22Rv1 (cell line): ENCODE measurements around the gene UBE2F.
"Not testable (repeated sequence)": the region's sequence is repeated elsewhere in the genome, so short reads cannot be mapped to it uniquely, and the experiment has no call there.

Source experiments
- H3K27ac ChIP-seq: fragments of 450-650 bp; 2 replicates; pipeline ENCODE4 v1.5.1; 2017
- CTCF ChIP-seq: fragments of 450-650 bp; IDR thresholded peaks from 2 replicates; pipeline ENCODE4 v1.5.1; 2017; ENCODE audit warnings: mild to moderate bottlenecking
- ZFX ChIP-seq: fragments of 450-650 bp; IDR thresholded peaks from 2 replicates; pipeline ENCODE4 v1.6.1; 2017; ENCODE audit warnings: antibody characterized with exemption, borderline replicate concordance

UBE2F gene

GRCh38 chr2:237972211-237972610 lies 5.4 kb downstream of the UBE2F start:
- no peak for TF ChIP-seq ZFX
- TF ChIP-seq CTCF = no peak
- no peak overlapping the region for H3K27ac ChIP-seq

- H3K27ac ChIP-seq = no peak overlapping the region
- no peak for TF ChIP-seq ZFX
- TF ChIP-seq CTCF = no peak
Observed at GRCh38 chr2:237972936-237973335, 6.1 kb downstream of the UBE2F start.

GRCh38 chr2:237977380-237977779 lies 10.6 kb downstream of the UBE2F start:
- H3K27ac ChIP-seq = no peak overlapping the region
- TF ChIP-seq ZFX (no peak), CTCF (no peak)

DNA sequence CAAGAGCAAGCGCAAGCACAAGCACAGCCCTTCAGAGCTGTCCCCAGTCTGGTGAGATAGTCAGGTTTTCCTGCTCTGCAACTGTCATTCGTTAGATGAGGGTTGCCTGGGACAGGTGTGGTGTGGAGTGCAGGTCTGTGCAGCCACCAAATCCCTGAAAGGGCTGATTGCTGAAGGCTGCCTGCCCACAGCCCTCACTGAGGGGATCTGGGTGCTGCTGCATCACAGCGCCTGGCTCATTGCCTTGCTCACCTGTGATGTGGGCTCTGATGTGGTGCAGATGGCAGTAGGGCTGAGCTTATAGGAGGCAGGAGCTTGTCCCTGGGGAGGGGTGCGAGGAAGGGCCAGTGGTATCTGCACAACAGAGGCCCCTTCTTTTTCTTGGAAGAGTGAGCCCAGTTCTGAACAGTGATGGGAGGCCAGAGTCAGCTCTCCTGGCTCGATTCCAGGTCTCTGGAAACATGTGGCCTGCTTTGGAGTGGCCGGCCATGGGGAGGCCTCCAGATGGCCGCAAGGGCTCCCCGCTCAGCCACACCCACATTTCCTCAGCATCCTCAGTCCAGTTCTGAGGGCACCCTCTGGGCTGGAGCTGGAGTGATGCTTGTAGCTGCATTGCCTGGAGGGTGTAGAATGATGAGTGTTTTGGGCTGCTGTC lies 11.4 kb downstream of the UBE2F start:
- no peak overlapping the region for H3K27ac ChIP-seq
- TF ChIP-seq CTCF (no peak), ZFX (no peak)

DNA sequence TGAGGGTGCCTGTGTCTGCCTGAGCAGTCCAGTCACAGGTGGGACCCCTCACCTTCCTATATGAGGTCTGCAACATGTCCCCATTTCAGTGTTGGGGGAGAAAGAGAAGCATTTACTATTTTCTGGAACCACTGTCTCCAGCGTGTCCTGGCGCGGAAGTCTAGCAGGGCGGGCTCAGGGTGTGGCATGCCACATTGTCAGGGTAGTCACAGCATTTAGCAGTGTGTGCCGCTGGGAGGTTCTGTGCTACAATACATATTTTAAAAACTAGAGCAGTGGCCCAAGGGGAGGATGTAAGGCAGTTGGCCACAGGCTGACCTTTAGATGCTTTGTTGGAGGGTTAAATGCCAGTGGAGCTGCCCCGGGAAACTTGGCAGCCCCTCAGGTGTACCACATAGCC lies 12.5 kb downstream of the UBE2F start:
- no peak overlapping the region for H3K27ac ChIP-seq

GRCh38 chr2:237980087-237980486 lies 13.3 kb downstream of the UBE2F start:
- H3K27ac ChIP-seq = no peak overlapping the region
- no peak for TF ChIP-seq ZFX
- TF ChIP-seq CTCF = no peak

More for the DNA sequence above, 12.5 kb downstream of the UBE2F start:
- TF ChIP-seq CTCF (no peak), ZFX (no peak)

- no peak overlapping the region for H3K27ac ChIP-seq
Observed at GRCh38 chr2:237980751-237981150, 13.9 kb downstream of the UBE2F start.

DNA sequence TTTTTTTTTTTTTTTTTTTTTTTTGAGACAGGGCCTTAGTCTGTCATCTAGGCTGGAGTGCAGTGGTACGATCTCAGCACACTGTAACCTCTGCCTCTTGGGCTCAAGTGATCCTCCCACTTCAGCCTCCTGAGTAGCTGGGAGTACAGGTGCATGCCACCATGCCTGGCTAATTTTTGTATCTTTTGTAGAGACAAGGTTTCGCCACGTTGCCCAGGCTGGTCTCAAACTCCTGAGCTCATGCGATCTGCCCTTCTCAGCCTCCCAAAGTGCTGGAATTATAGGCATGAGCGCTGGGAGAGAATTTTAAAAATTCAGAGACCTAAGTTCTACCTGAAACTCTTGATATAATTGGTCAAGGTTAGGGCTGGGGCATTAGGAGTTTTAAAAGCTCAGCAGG lies 14.8 kb downstream of the UBE2F start:
- not testable (repeated sequence) for H3K27ac ChIP-seq

More at GRCh38 chr2:237980751-237981150, 13.9 kb downstream of the UBE2F start:
- TF ChIP-seq CTCF (no peak), ZFX (no peak)
